Measurements from ENCODE around the gene KIF2C.
A peak's percentile ranks its signal among the peaks of the same experiment; 100 is the strongest.
"Not testable (repeated sequence)": the region's sequence is repeated elsewhere in the genome, so short reads cannot be mapped to it uniquely, and the experiment has no call there.

The KIF2C gene

GRCh38 chr1:44776730-44777068, 37.1 kb downstream of the KIF2C start:
- DNase-seq = no peak

GRCh38 chr1:44777547-44777946, 37.9 kb downstream of the KIF2C start:
- no peak for DNase-seq

- no peak for DNase-seq
Measured at GRCh38 chr1:44777969-44778635, 38.5 kb downstream of the KIF2C start.

GRCh38 chr1:44778705-44779576, 39.3 kb downstream of the KIF2C start:
- DNase-seq = no peak

- no peak for DNase-seq
Measured at GRCh38 chr1:44780583-44781121, 41.0 kb downstream of the KIF2C start.

GRCh38 chr1:44783697-44784093, 44.1 kb downstream of the KIF2C start:
- no peak for DNase-seq

GRCh38 chr1:44784094-44785028, 44.7 kb downstream of the KIF2C start:
- DNase-seq = no peak

GRCh38 chr1:44785029-44785380, 45.4 kb downstream of the KIF2C start:
- DNase-seq = no peak

GRCh38 chr1:44785501-44786137, 46.0 kb downstream of the KIF2C start:
- DNase-seq = no peak

GRCh38 chr1:44786138-44786840, 46.7 kb downstream of the KIF2C start:
- no peak for DNase-seq

GRCh38 chr1:44786841-44787426, 47.3 kb downstream of the KIF2C start:
- DNase-seq = no peak

GRCh38 chr1:44787506-44787905, 47.9 kb downstream of the KIF2C start:
- DNase-seq = no peak

GRCh38 chr1:44788120-44788860, 48.7 kb downstream of the KIF2C start, which contains the start of gene BEST4:
BEST4 (minus strand) TSS chr1:44788170; CDS start chr1:44787705, 465 bp downstream.
- no peak for DNase-seq

- DNase-seq = no peak
Measured at GRCh38 chr1:44790968-44791801, 51.5 kb downstream of the KIF2C start.

GRCh38 chr1:44792736-44793502, 53.3 kb downstream of the KIF2C start:
- DNase-seq = no peak

- DNase-seq = not testable (repeated sequence)
Measured at GRCh38 chr1:44797886-44798285, 58.2 kb downstream of the KIF2C start.

GRCh38 chr1:44798481-44799365, 59.1 kb downstream of the KIF2C start:
- peak; percentile 39 for DNase-seq

Measured in NCI-H345 (cell line).